Tibial artery (tissue), 4 donors: ENCODE data around the gene GLI3.

Source experiments
- DNase-seq, 2 donors: peaks; one replicate each; pipeline ENCODE4 v3.0.0-alpha.2; 2019
- H3K27ac ChIP-seq, 2 donors: fragments of 200-600 bp; sonication (generic) in 1 of 2; 1 replicate in 1 of 2; 2 replicates in 1 of 2; pipeline ENCODE4 v1.5.1; 2018 to 2019; ENCODE audit warnings: mild to moderate bottlenecking in 1 of 2
- H3K27me3 ChIP-seq, 2 donors: fragments of 200-600 bp; sonication (generic) in 1 of 2; one replicate each; pipeline versions ENCODE4 v1.5.1 to v1.6.0; 2016 to 2019
- H3K36me3 ChIP-seq, 3 donors: fragments of 200-600 bp; sonication (generic) in 2 of 3; one replicate each; pipeline ENCODE4 v1.5.1; 2016 to 2019; ENCODE audit warnings: mild to moderate bottlenecking in 2 of 3
- H3K4me1 ChIP-seq, 4 donors: fragments of 200-600 bp; sonication (generic) in 2 of 4; 1 replicate in 3 of 4; 2 replicates in 1 of 4; pipeline ENCODE4 v1.5.1; 2016 to 2019
- H3K4me3 ChIP-seq, 2 donors: fragments of 200-600 bp; sonication (generic) in 1 of 2; 1 replicate in 1 of 2; 2 replicates in 1 of 2; pipeline ENCODE4 v1.5.1; 2018 to 2019; ENCODE audit warnings: mild to moderate bottlenecking in 2 of 2
- H3K9me3 ChIP-seq, 3 donors: fragments of 200-600 bp; sonication (generic) in 1 of 3; one replicate each; pipeline ENCODE4 v1.5.1; 2016 to 2019
- intact Hi-C: fragments of 100-400 bp; cut with DNase I; formaldehyde crosslinking; loops from one replicate; pipeline ENCODE4 v1.15.0; 2023; ENCODE audit warnings: low total_unique reads
- TF ChIP-seq, protein P1 (sequence below), 2 experiments: fragments of 200-600 bp in 1 of 2; fragments of 450-650 bp in 1 of 2; IDR thresholded peaks; one replicate each; pipeline ENCODE4 v1.5.1; 2017 to 2019; ENCODE audit warnings: antibody characterized with exemption in 2 of 2, mild to moderate bottlenecking in 1 of 2, moderate library complexity in 1 of 2

GLI3 gene

DNA sequence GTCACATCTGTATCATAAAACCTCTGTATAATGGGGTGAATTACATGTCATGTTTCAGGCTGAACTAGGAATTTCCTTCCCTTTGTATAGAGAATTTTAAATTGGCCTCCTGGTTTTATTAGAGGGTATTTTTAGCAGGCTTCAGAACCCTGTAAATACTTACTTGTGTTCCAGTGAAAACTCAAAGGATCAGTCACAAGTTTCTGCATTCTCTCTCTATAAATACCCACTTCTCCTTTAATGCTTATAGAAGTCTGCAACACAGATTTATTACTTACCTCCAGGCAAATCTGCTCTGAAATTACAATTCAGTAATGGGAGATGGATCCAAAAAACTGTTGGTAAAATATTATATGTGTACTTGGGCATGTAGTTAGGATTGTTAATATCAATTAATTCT lies 161.6 kb downstream of the GLI3 start:
- TF ChIP-seq, protein P1, sequence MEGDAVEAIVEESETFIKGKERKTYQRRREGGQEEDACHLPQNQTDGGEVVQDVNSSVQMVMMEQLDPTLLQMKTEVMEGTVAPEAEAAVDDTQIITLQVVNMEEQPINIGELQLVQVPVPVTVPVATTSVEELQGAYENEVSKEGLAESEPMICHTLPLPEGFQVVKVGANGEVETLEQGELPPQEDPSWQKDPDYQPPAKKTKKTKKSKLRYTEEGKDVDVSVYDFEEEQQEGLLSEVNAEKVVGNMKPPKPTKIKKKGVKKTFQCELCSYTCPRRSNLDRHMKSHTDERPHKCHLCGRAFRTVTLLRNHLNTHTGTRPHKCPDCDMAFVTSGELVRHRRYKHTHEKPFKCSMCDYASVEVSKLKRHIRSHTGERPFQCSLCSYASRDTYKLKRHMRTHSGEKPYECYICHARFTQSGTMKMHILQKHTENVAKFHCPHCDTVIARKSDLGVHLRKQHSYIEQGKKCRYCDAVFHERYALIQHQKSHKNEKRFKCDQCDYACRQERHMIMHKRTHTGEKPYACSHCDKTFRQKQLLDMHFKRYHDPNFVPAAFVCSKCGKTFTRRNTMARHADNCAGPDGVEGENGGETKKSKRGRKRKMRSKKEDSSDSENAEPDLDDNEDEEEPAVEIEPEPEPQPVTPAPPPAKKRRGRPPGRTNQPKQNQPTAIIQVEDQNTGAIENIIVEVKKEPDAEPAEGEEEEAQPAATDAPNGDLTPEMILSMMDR (IDR thresholded peaks at IDR 0.05), result no peak
- intact Hi-C loops, result no loop called here
- H3K9me3 ChIP-seq, result no peaks in the 10 kb centered on the region

DNA sequence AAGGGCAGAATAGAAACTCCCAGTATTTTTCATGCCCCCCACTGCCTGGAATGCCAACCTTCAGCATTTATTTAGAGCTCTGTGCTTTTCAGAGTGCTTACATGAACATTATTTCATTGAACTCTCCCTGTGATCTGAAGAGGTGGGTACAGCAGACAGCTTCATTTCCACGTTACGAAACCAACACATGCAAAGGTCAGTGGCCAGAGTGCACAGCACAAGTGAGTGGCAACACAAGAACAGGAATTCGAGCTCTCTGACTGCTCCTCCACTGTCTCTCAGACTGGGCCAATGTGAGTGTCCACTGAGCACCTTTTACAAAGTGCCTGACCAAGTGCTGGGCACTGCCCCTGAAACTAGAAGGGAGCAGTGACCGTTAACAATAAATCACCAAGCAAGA lies 162.9 kb downstream of the GLI3 start:
- Histone ChIP-seq H3K4me1 (no peaks in the 10 kb centered on the region), H3K27me3 (no peaks in the 10 kb centered on the region), H3K4me3 (no peak overlapping the region), H3K36me3 (no peaks in the 10 kb centered on the region), H3K27ac (no peak overlapping the region), H3K9me3 (no peaks in the 10 kb centered on the region)
- no peak for DNase-seq
- TF ChIP-seq, protein P1 (IDR thresholded peaks at IDR 0.05), result no peak
- intact Hi-C loops, result no loop called here

More for the DNA sequence above, 161.6 kb downstream of the GLI3 start:
- no peaks in the 10 kb centered on the region for H3K36me3 ChIP-seq
- no peak overlapping the region for H3K27ac ChIP-seq
- H3K4me3 ChIP-seq, result no peak overlapping the region
- H3K27me3 ChIP-seq, result no peaks in the 10 kb centered on the region
- no peak for DNase-seq
- no peaks in the 10 kb centered on the region for H3K4me1 ChIP-seq

DNA sequence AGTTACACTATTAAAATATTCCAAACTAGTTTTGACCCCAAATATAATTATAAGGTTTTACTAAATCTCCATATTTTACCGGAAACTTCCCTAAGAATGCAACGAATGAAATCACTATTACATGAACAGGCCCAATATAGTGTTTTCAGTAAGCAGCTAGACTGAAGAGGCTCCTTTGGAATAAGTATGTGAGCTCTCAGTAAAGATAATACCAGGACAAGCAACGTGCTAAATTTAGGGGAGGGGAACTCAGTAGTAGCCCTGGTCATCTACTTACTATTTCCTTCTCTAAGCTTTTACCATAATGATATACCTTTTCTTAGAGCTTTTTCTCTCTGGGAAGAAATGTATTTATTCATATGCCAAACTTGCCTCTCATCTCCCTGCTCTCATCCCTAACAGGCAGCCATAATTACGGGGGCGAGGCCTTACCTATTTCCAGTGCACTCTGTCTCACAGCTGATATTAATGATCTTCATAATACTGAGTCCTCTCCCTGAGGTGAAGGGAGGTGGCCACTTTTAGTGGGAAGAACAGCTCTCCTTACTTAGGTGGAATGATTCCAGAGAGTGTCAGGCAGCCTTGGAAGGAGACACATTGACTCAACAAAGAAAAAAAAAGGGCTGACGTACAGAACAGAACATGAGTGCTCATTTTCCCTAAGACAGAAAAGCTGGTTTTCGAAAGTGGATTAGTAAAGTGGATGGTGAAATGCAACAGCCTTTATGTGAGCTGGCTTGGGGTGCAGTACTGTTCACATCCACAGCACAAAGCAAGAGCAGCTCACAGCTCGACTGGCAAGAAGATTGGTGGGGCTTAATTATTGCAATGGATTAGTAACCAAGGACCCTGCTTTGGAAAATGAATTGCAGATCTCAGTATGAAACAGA lies 165.4 kb downstream of the GLI3 start:
- no peak overlapping the region for H3K4me3 ChIP-seq
- no peak overlapping the region for H3K27ac ChIP-seq
- H3K9me3 ChIP-seq, result no peaks in the 10 kb centered on the region
- DNase-seq, result no peak
- no peaks in the 10 kb centered on the region for H3K27me3 ChIP-seq
- no peaks in the 10 kb centered on the region for H3K4me1 ChIP-seq
- intact Hi-C loops, result no loop called here
- no peaks in the 10 kb centered on the region for H3K36me3 ChIP-seq
- TF ChIP-seq, protein P1 (IDR thresholded peaks at IDR 0.05), result peak in 1 of 2 experiments; percentile 11

DNA sequence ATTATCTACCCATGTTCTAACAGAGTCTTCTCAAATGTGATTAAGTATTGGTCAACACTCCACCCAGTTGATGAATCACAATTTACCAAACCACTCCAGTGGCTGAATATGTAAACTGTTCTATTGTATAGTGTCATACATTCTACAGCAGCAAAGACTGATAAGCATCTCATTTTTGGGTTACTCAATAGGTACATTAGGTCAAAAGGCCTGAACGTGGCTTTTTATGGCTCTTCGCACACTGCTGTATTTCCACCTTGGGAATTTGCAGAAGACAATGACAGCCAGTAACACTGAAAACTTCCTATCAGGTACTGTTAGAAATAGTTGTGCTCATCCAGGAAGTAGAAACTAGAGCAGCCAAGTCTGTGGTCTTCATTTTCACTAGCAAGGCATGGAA lies 166.9 kb downstream of the GLI3 start:
- no peaks in the 10 kb centered on the region for H3K9me3 ChIP-seq

DNA sequence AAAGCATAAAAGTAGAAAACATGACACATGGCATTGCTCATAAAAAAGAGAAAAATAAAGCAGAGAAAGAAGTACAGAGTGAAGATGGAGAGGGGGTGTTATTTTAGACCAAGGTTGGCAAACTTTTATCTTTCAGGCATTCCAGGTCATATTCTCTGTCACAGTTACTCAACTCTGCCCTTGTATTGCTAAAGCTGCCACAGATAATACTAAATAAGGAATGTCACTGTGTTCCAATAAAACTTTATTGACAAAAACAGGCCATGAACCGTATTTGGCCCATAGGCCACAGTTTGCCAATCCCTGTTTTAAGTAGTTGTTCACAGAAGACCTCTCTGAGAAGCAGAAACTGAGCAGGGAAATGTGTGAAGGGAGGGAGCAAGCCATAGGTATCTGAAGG lies 167.4 kb downstream of the GLI3 start:
- intact Hi-C loops, result no loop called here
- no peaks in the 10 kb centered on the region for H3K27me3 ChIP-seq
- no peaks in the 10 kb centered on the region for H3K9me3 ChIP-seq
- no peak for DNase-seq
- H3K4me1 ChIP-seq, result peaks cover 0 to 4% (median 0%) of the 10 kb centered on the region in 4 donors
- TF ChIP-seq, protein P1 (IDR thresholded peaks at IDR 0.05), result no peak
- no peak overlapping the region for H3K27ac ChIP-seq
- no peaks in the 10 kb centered on the region for H3K36me3 ChIP-seq
- no peak overlapping the region for H3K4me3 ChIP-seq

More for the DNA sequence above, 166.9 kb downstream of the GLI3 start:
- no peak overlapping the region for H3K4me3 ChIP-seq
- peaks cover 0 to 4% (median 0%) of the 10 kb centered on the region in 4 donors for H3K4me1 ChIP-seq
- DNase-seq, result no peak
- TF ChIP-seq, protein P1 (IDR thresholded peaks at IDR 0.05), result no peak
- H3K27me3 ChIP-seq, result no peaks in the 10 kb centered on the region
- intact Hi-C loops, result no loop called here
- H3K36me3 ChIP-seq, result no peaks in the 10 kb centered on the region
- H3K27ac ChIP-seq, result no peak overlapping the region
